Stimulated activated naive CD8-positive, alpha-beta T cell treated with anti-CD3 and anti-CD28 coated beads, Interleukin-15, Interleukin-2, amounts not matched to agents 100 U/mL and 50 U/mL, for 24 hours (primary cell): Measurements from ENCODE around the gene LMNA.
"Not testable (repeated sequence)": the region's sequence is repeated elsewhere in the genome, so short reads cannot be mapped to it uniquely, and the experiment has no call there.

ENCODE experiments used
- ATAC-seq: fragments of 150-1000 bp; cut with Tn5 transposase; one replicate; pipeline ENCODE4 v1.10.0; 2021
- DNase-seq: peaks from one replicate; pipeline ENCODE4 v3.0.0; 2021

The LMNA gene

DNA sequence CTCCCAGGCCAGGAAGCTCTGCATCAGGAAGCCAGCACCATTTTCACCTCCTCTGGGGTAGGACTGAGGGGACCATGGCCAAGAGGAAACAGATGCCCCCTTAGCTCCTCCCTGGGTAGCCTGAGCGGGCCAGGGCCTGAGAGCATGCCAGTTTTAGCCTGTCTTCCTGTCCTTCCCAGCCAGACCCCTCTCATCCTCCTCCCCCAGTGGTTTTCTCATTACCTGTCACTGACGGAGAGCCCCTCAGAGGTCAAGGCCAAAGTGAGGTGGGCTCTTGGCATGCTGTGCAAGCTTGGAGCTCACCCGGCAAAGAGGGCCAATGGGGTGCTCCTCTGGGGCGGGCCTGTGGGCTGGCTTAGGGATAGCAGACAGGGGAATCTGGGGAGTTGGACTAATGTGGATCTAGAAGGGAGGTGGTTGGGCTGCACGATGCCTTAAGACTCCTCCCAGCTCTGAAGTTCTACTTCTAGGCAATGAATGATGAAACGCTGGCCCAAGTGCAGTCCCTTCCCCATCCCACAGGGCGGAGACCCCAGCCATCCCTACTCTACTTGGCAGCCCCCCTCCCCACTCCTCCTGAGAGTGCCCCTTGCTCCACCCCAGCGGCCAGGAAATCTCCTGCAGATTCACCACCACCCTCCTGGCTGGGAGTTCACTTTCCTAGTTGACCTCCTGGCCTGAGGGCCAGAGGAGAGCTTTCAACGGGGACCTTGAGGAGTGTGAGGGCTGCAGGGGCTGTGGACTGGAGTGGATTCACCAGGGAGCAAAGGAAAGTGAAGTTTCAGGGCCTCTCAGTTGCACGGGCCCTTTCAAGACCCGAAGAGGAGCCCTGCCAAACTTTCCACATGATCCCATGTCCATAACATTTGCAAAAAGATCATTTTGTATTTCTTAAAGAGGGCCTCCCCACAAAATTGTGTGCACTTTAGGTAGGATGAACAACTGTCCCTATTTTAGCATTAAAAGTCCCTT lies 9.4 kb upstream of the LMNA start:
- no peak for DNase-seq
- no peak for ATAC-seq

DNA sequence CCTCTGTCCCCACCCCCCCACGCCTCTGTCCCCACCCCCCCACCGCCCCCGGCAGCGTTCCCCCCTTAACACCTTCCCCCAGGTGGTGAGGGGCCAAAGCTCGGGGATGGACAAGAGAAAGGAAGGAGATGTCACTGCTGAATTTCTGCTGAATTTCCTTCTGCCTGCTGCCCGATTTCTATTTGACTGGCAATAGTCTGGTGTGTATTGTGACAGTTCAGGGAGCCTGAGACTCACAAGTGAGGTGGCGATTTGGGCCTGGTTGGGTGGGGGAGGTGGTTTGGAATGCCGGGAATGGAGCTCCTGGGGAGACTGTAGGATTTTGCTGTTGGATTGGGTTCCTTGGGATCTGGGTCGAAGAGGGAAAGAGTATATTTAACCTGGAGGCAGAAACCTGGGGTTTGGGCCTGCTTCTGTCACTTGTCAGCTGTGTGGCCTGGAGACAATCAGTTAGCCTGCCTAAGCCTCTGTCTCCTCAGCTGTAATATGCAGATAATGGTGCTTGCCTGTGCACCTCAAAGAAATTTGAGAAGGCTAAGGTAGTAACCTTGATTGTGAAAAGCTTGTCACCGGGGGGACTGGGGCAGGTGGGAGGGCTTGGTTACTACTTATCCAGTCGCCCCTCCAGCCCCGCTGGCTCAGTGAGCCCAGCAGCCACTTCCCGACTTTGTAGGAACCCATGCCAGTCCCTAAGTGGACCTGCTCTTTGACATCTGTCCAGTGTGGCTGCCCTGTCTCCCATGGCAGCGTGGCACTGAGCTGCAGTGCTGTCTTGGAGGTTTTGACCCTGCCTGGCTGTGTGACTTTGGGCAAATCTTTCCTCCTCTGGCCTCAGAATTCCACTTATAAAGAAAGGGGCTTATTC lies 7.7 kb upstream of the LMNA start:
- ATAC-seq (peak; percentile 11), DNase-seq (no peak)

DNA sequence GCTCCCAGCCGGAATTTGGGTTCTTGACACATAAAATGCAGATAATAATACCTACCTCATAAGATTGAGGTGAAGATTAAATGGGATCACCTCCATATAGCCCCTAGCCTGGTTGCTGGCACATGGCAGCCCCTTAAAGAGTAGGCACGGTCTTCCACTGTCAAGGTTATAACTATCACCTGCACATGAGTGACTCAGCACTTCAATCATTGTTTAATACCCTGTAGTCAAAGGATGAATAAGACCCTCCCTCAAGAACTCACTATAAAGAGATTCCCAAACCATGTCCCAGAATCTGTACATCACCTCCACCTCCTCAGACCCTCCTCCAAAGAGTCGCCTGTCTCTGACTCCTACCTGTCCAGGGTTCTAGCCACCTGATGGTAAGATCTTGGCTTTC lies 6.5 kb upstream of the LMNA start:
- ATAC-seq, result no peak
- no peak for DNase-seq

DNA sequence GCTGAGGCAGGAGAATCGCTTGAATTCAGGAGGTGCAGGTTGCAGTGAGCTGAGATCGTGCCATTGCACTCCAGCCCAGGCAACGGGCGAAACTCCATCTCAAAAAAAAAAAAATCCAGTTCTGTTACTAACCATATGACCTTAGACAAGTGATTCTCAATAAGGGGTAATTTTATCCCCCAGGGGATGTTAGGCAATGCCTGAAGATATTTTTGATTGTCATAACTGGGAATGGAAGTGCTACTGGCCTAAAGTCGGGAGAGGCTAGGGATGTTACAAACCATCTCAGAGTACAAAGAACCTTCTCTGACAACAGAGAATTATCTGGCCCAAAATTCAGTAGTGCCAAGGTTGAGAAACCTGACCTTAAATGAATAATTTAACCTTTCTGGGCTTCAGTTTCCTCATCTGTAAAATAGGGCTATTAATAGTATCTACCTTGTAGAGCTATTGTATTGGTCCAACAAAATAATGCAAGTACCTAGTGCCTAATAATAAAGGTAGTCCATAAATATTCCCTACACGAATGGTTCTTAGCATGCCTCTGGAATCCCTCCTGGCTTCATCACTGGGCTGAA lies 5.8 kb upstream of the LMNA start:
- DNase-seq (no peak), ATAC-seq (no peak)

DNA sequence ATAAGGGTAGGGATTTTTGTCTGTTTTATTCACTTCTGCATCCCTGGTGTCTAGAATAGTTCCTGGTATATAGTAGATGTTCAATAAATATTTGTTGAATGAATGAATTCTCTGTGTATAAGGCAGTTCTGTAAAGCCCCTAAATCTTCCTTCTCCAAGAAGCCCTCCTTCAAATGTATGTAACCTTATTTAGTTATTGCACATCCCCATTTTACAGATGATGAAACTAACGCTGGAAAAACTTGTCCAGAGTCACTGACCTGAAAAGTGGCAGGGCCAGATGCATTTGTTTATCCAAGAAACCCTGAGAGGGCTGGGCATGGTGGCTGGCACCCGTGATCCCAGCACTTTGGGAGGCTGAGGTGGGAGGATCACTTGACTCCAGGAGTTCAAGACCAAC lies 4.3 kb upstream of the LMNA start:
- ATAC-seq (no peak), DNase-seq (no peak)

DNA sequence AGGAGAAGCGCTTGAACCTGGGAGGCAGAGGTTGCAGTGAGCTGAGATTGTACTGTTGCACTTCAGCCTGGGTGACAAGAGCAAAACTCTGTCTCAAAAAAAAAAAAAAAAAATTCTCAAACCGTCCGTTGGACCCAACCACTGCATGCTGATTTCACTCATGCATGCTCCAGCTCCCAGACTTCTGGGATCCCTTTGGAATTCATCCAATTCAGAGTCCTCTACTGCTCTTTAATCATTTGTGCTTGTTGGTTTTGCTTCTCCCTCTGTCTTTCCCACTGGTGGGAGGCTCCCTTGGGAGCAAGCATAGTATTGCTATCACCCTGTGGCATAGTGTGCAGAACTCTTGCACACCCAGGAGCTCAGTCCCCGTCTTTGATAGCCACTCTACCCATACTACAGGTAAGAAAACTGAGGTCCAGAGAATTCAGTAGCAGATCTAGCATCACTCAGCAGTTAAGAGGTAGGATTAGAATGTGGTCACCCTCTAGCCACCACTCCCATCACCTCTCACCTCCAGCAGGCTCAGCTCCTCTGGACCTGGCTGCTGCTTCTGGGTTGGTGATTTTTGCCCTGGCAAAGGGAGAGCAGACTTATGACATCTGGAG lies 3.1 kb upstream of the LMNA start:
- DNase-seq (no peak), ATAC-seq (no peak)

DNA sequence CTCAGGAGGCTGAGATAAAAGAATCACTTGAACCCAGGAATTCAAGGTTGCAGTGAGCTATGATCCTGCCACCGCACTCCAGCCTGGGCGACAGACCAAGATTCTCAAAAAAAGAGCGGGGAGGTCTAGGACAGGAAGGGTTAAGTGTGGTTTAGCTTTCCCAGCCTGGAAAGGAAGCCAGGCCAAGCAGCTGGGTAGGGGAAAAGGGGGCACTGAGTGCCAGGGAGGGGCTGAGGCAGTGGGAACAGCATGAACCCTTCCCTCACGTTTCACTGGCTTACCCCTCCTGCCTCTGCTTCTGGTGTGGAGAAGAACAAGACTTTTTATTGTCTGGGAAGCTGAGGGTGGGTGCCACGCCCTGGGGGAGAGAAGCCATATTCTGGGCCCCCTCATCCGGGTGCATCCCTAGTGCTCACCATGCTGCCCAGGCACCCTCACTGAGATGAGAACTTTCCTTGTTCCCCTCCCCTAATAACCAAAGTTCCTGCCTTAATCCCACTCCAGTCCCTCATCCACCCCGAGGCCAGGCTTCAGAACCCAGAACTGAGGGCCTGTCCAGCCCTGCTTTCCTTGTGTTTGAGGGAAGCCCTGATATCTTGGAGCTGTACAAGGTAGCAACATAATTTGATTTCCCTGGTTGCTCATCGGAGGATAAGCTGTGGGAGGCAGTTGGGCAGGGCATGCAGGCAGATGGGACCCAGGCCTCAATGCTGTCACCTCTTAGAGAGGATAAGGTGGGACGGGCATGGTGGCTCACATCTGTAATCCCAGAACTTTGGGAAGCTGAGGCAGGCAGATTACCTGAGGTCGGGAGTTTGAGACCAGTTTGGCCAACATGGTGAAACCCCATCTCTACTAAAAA lies 2.0 kb upstream of the LMNA start:
- DNase-seq (no peak), ATAC-seq (no peak)

DNA sequence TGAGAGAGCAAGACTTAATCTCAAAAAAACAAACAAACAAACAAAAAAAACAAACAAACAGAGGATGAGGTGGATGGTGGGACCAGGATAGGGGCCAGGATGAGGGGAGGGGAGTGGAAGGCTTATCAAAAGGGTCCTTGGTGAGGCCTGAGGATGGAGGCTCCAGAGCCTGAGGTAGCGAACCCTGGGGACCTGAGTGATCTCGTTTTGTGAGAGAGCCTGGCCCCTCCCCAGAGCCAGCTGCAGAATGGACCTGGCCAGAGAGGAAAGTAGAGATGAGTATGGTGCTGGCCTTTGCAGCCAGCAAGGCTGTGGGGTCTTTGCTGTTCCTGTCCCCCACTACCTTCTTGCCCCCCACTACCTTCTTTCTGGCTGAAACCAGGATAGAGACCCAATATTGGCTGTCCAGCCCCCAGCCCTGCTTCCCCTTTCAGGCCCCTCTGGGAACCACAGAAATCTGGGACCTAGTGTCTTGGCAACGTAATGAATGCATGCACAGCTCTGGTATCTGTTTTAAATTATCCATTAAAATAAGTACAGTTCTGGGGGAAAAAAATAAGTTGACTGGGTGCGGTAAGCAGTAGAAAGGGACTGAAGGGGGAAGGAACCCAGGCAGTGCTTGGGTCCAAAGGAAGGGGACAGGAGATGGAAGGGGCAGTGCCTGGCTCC lies 1.1 kb upstream of the LMNA start:
- DNase-seq (no peak), ATAC-seq (no peak)

DNA sequence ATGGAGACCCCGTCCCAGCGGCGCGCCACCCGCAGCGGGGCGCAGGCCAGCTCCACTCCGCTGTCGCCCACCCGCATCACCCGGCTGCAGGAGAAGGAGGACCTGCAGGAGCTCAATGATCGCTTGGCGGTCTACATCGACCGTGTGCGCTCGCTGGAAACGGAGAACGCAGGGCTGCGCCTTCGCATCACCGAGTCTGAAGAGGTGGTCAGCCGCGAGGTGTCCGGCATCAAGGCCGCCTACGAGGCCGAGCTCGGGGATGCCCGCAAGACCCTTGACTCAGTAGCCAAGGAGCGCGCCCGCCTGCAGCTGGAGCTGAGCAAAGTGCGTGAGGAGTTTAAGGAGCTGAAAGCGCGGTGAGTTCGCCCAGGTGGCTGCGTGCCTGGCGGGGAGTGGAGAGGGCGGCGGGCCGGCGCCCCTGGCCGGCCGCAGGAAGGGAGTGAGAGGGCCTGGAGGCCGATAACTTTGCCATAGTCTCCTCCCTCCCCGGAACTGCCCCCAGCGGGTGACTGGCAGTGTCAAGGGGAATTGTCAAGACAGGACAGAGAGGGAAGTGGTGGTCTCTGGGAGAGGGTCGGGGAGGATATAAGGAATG lies 505 bp downstream of the LMNA start:
- ATAC-seq (no peak), DNase-seq (peak; percentile 34)

DNA sequence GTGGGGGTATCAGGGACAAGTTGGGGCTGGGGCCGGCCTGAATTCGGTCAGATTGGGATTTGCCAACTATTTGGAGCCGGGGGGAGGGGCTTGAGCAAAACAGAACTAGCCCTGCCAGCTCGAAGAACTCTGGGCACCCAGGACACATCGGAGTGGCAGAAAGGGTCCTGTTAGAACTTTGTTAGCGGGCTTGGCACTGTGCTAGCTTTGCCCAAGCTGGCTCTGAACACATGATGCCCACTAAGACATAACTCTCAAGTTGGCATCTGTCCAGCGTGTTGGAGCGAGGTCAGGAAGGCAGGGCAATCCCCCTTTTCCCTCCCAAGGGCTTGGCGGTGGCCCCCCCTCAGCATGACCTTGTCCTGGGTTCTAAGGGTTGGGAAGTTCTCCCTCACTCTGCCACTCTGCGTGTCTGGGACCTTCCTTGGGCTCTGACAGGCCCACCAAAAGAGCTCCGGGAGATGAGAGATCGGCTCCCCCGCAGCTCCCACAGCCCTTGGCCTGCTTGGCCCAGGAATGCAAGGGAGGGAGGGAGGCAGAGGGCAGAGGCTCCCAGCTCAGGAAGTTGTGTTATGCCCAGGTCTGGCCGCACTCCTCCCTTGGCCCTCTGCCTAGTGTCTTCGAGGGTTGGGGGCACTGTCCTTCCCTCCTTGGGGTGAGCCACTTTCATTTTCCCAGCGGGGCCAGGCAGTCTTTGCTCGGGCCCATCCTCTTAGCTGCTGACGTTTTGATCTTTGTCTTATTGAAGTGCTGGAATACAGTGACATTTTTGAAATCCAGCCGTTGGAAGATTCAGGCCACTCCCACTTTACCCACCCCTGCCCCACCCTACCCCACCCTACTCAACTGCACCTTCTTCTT lies 1.2 kb downstream of the LMNA start:
- no peak for DNase-seq

DNA sequence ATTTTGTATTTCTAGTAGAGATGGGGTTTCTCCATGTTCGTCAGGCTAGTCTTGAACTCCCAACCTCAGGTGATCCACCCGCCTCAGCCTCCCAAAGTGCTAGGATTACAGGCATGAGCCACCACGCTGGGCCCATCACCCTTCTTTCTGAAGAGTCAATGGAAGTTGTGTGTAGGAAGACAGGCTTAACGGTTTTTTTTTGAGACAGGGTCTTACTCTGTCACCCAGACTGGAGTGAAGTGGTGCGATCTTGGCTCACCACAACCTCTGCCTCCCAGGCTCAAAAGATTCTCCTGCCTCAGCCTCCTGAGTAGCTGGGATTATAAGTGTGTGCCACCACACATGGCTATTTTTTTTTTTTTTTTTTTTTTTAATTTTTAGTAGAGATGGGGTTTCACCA lies 2.2 kb downstream of the LMNA start:
- DNase-seq, ATAC-seq: not testable (repeated sequence)

More for the DNA sequence above, 1.2 kb downstream of the LMNA start:
- no peak for ATAC-seq

DNA sequence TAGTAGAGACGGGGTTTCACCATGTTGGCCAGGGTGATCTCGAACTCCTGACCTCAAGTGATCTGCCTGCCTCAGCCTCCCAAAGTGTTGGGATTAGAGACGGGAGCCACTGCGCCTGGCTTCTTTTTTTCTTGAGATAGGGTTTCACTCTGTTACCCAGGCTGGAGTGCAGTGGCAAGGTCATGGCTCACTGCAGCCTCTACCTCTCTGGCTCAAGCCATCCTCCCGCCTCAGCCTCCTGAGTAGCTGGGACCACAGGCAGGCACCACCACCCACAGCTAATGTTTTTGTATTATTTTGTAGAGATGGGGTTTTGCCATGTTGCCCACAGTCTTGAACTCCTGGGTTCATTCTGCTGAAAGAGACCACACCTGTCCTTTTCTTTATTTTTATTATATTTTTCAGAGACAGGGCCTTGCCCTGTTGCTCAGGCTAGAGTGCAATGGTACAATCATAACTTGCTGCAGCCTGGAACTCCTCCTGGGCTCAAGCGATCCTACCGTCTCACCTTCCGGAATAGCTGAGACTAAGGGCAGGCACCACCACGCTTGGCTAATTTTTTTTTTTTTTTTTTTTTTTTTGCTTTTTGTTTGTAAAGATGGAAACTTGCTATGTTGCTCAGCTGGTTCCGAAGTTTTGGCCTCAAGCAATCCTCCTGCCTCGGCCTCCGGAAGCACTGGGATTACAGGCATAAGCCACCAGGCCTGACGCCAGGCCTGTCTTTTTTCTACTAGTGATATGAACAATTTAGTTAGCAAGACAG lies 3.1 kb downstream of the LMNA start:
- DNase-seq (no peak), ATAC-seq (no peak)

DNA sequence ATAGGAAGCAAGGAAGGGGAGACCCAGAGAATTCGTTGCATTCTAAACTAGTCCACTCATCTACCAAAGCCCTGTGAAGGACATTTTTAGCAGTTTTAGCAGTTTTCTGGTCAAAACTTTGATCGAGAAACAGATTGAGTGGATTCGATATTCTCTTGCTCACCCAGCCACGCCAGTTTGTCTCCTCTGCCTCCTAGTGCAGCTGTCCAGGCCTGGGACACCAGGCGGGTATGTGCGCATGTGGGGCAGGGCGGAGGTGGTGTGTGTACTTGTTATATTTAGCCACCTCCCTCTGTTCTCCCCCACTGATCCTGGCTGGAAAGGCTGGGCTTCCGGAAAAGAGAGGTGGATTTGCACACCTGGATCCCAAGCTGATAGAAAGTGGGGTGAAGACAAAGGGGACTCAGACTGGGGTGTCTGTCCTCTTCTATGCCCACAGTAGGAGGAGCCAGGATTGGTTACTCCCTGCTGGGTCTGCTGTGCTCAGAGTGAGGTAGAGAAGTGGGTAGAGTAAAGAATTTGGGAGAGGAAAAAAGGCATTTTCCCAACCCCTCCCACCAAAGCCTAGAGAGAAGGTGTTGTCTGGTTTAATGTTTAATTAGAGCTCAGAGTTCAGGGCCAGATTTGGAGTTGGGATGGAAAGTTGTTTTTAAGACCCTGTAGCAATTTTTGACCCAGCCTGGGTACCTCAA lies 3.8 kb downstream of the LMNA start:
- no peak for DNase-seq
- ATAC-seq, result no peak

DNA sequence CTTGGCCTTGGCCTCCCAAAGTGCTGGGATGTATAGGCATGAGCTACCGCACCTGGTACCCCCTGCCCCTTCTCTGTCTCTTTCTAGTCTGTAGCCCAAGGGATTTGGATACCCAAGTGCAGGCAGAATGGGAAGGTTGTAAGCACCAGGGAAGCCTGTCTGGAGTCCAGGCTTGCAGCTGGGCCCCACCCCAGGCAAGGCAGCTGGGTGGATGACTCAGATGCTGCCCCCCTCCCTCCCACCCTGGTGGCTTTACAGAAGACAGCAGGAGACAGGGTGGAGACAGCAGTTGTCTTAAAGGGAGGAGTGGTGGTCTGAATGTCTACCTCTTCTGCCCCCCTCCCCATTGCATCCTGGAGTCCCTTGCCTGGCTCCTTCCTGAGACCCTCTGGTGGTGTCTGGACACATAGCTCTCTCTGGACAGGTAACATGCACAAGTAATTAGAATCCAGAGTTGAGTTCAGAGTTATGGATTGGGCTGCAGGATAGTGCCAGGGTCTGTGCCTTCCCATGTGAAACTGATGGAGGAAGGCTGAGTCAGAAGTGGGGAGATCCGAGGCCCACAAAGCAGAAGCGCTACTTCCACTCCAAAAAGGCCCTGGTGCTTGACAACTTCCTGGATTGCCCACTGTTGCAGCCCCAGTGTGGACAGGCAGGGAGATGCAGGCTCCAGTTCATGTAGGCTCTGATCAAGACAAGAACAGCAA lies 5.1 kb downstream of the LMNA start:
- no peak for ATAC-seq
- DNase-seq, result no peak

DNA sequence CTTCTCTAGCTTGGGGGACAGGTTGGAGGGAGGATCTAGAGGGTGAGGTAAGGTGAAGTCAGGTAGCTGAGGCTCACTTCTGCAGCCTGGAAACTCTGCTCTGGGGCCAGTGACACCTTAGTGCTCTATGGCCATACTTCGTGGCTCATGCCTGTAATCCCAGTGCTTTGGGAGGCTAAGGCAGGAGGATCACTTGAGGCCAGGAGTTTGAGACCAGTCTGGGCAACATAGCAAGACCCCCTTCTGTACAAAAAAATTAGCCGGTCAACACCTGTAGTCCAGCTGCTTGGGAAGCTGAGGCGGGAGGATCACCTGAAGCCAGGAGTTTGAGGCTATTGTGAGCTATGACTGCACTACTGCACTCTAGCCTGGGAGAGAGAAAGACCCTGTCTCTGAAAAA lies 5.8 kb downstream of the LMNA start:
- ATAC-seq (no peak), DNase-seq (no peak)

DNA sequence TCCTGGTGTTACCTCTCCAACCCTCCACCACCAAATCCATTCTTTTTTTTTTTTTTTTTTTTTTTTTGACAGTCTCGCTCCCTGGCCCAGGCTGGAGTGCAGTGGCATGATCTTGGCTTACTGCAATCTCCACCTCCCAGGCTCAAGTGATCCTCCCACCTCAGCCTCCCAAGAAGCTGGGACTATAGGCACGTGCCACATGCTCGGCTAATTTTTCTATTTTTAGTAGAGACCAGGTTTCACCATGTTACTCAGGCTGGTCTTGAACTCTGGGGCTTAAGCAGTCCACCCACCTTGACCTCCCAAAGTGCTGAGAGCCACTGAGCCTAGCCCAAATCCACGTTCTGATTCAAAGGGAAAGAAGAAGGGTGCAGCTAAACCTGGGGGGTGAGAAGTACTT lies 6.5 kb downstream of the LMNA start:
- not testable (repeated sequence) for ATAC-seq, DNase-seq

DNA sequence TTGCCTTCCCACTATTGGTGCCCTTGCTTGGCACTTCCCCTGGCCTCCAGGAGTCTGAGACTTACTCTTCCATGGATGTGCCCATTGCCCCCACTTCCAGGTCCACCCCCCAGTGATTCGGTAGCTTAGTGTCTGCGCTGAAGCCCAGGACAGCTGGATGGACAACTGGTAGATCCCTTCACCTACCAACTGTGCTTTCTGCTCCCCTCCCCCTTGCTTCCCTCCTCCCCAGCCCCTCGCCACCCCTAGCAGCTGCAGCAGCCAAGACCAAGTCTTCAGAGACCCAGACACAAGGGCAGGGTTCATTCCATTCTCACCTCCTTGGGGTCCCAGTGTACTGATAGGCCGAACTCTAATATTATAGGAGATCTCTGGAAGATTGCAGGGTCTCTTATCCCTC lies 6.9 kb downstream of the LMNA start:
- ATAC-seq (no peak), DNase-seq (no peak)
